ENCODE data around the gene TRMO.

The TRMO gene

GRCh38 chr9:97924386-97924785 is 2.1 kb upstream of the TRMO start:
- H3K27ac ChIP-seq: no peak overlapping the region
- TF ChIP-seq CTCF (IDR thresholded peaks at IDR 0.05): no peak
- no peak for TF ChIP-seq ZFX (IDR thresholded peaks at IDR 0.05; ENCODE audit: borderline replicate concordance)

- peak overlapping the region; percentile 94 for H3K27ac ChIP-seq
- no peak for TF ChIP-seq ZFX (IDR thresholded peaks at IDR 0.05; ENCODE audit: borderline replicate concordance)
- TF ChIP-seq CTCF (IDR thresholded peaks at IDR 0.05): peak; percentile 92
Measured at GRCh38 chr9:97923529-97924108, 1.3 kb upstream of the TRMO start.

GRCh38 chr9:97919217-97919813 is 3.0 kb downstream of the TRMO start:
- H3K27ac ChIP-seq: no peak overlapping the region
- no peak for TF ChIP-seq CTCF (IDR thresholded peaks at IDR 0.05)
- TF ChIP-seq ZFX (IDR thresholded peaks at IDR 0.05; ENCODE audit: borderline replicate concordance): no peak

GRCh38 chr9:97918611-97919010 is 3.7 kb downstream of the TRMO start:
- H3K27ac ChIP-seq: no peak overlapping the region
- TF ChIP-seq CTCF (IDR thresholded peaks at IDR 0.05) (no peak), ZFX (IDR thresholded peaks at IDR 0.05; ENCODE audit: borderline replicate concordance) (no peak)

- TF ChIP-seq ZFX (IDR thresholded peaks at IDR 0.05; ENCODE audit: borderline replicate concordance) (no peak), CTCF (IDR thresholded peaks at IDR 0.05) (no peak)
- H3K27ac ChIP-seq: no peak overlapping the region
Measured at GRCh38 chr9:97911970-97912369, 10.3 kb downstream of the TRMO start.

- H3K27ac ChIP-seq: no peak overlapping the region
- TF ChIP-seq ZFX (IDR thresholded peaks at IDR 0.05; ENCODE audit: borderline replicate concordance): no peak
- TF ChIP-seq CTCF (IDR thresholded peaks at IDR 0.05): no peak
Measured at GRCh38 chr9:97911528-97911927, 10.8 kb downstream of the TRMO start.

- H3K27ac ChIP-seq: no peak overlapping the region
- TF ChIP-seq ZFX (IDR thresholded peaks at IDR 0.05; ENCODE audit: borderline replicate concordance): no peak
- no peak for TF ChIP-seq CTCF (IDR thresholded peaks at IDR 0.05)
Measured at GRCh38 chr9:97910357-97910756, 11.9 kb downstream of the TRMO start.

Measured in 22Rv1 (cell line).